SHP77 (cell line): Measurements from ENCODE around the gene MFSD8.
"Not testable (repeated sequence)": the region's sequence is repeated elsewhere in the genome, so short reads cannot be mapped to it uniquely, and the experiment has no call there.

Source experiments
- DNase-seq, 2 experiments: peaks; one replicate each; lab custom pipeline; 2025; lab: John Stamatoyannopoulos, UW

The MFSD8 gene

DNA sequence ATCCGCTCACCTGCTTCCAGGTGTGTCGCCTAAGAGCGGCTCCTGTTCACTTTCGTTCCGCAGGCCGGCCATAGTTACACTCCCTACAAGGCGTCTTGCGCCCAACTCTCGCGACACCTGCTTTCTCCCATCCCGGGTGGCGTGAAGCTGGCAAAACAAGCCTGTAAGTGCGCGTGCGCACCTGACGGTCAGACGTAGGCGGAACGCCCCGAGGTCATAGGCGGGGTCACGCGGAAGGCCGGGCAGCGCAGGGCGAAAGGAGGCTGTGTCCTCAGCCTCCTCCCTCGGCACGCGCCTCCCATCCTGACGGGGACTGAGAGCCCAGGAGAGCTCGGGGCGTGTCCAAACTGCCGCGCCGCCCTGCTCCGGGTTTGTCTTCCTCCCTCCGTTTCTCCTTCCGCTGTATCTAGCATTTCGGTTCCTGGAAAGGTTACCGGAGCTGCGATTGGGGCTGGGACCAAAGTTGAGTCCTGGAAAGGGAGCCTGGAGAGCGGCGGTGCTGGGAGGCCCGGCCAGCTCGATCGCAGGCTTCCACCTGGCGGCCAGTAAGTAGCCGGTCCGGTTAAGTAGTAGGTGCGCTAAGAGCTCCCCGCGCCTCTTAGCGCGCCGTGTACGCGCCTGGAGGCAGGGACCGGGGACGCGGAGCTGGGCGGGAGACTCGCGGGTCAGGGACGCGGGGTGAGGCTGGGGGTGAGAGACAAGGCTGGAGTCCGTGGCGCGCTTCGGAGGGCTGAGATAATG, at the start of gene MFSD8, which contains the start of gene ABHD18:
Gene MFSD8, minus strand, starts transcription at position 112 of the 741 bp plus-strand sequence. Its CDS starts 40 bp downstream, at position 72.
Gene ABHD18, plus strand, starts transcription at position 345 of the 741 bp plus-strand sequence. CDS start 17,550 bp downstream, outside the sequence.
- peak; percentile 91 to 94 for DNase-seq

DNA sequence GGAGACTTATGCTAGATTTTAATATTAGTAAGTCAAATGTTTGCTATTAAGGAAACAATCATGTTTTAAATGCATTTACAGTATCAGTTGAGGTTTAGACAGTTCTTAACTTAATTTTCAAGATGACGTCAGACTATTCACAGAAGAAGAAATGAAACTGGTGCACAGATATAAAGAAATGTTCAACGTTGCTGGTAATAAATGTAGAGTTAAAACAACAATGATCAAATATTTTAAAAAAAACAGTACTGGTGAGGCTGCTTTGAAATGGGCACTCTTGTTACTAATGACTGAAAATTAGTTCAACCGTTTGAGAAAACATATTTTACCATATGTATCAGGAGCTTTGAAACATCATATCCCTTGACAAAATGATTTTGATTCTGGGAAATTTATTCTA, 44.5 kb upstream of the MFSD8 start:
- DNase-seq = no peak

GRCh38 chr4:128006592-128006991, 41.6 kb upstream of the MFSD8 start:
- DNase-seq = no peak

DNA sequence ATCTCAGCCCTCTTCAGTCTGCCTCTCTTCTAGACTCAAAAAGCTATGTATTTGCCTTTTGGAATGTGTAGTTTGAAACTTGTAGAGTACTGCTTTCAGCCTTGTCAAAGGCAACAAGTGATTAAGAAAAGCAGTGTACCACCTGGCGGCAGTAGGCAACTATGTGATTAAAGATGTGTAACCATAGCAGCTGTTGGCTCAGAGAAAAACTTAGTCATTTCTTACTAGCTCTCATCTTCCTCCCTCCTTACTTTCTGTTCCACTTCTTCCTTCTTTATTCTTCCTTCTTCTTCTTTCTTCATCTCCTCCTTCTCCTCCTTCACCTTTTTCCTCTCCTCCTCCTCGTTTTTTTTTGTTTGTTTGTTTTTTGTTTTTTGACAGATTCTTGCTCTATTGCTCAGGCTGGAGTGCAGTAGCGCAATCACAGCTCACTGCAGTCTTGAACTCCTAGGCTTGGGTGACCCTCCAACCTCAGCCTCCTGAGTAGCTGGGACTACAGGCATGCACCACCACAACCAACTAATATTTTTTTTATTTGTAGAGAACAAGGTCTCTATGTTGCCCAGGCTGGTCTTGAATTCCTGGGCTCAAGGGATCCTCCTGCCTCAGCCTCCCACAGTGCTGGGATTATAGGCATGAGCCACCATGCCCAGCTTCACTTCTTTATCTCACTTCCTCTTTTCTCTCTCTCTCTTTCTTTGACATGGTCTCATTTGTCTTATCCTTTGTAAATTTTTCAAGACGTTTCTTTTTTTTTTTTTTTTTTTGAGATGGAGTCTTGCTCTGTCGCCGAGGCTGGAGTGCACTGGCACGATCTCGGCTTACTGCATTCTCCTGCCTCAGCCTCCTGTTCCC, 32.8 kb upstream of the MFSD8 start:
- DNase-seq = no peak

DNA sequence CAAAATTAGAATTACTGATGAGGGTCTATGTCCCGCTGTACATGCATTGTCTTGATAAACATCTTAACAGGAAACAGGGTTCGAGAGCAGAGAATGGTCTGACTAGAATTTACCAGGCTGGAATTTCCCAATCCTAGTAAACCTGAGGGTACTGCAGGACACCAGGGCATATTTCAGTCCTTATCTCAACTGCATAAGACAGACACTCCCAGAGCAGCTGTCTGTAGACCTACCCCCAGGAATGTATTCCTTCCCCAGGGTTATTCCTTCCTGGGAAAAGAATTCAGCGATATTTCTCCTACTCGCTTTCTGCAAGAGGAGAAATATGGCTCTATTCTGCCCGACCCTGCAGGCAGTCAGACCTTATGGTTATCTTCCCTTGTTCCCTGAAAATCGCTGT, 31.5 kb upstream of the MFSD8 start:
- not testable (repeated sequence) for DNase-seq

DNA sequence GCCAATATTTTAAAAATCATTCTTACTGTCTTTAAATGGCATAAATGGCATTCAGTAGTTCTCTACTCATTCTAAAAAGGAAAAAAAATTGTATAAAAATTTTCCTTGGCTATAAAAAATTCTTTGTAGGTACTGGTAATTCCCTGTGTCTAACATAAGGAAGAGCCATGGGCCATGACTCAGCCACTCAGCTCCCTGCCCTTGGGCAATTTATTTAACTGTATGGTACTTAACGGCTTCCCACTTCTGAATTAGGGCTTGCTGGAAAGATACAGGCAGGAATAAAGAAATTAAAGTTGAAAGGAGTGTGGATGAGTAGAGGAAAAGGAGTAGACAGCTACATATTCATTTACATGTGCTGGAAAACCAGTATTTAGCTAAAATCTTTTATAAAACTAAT, 30.8 kb upstream of the MFSD8 start:
- DNase-seq = no peak

DNA sequence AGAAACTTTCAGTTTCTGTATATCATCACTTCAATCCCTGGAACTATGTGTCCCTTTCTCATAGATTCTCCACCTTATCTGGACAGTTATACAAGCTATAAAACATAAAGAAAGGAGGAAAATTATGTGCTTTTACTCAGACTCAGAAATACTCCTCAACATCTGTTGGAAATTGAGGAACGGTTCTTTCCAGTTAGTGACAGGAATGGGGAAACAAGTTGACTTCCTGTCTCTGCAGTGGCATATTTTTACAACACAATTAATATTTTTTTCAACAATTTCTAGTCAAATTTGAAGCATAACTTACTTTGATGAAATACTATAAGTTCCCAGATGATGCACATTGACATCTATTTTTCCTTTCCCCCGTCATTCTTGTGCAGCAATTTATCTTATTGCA, 28.2 kb upstream of the MFSD8 start:
- no peak for DNase-seq

DNA sequence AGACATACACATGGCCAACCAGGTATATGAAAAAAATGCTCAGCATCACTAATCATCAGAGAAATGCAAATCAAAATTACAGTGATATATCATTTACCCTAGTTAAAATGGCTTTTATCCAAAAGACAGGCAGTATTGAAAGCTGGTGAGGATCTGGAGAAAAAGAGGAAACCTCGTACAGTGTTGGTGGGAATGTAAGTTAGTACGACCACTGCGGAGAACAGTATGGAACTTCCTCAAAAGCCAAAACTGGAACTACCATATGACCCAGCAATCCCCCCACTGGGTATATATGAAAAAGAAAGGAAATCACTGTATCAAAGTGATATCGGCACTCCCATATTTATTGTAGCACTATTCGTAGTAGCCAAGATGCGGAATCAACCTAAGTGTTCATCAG, 23.7 kb upstream of the MFSD8 start:
- no peak for DNase-seq

GRCh38 chr4:127985989-127986388, 21.0 kb upstream of the MFSD8 start:
- no peak for DNase-seq

DNA sequence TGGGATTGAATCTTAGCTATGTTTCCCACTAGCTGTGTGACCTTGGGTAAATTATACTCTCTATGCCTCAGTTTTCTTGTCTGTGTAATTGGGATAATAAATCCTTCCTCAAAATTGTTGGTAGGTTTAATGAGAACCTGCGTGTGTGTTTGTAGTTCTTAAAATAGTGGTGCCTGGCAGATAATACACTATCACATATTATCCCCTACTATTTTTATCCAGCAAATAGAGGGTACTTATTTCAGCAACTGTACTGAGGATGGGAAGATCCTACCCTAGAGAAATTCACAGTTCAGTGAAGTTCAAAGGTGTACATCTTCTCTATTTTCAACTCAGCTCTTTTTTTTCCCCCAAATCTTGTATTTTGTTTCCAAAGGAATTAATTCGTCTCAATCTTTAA, 17.5 kb upstream of the MFSD8 start:
- no peak for DNase-seq

DNA sequence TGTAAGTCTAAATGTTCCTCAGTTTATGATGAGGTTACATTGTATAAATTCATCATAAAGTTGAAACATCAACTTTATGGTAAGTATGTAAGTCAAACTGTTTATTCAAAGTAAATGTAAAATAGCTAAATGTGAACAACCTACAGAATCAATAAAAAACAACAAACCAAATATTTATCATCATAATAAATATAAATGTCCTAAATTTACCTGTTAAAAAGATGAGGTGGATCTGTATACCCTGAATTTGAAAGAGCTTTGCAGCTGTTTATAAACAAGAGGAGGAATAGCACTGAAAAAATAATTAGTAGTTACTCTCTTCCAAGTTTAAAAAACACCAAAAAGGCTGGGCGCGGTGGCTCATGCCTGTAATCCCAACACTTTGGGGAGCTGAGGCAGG, 14.0 kb upstream of the MFSD8 start:
- DNase-seq = no peak

GRCh38 chr4:127975121-127975770, 10.3 kb upstream of the MFSD8 start:
- DNase-seq = no peak

- DNase-seq = not testable (repeated sequence)
Observed at GRCh38 chr4:127970925-127971324, 6.0 kb upstream of the MFSD8 start.

DNA sequence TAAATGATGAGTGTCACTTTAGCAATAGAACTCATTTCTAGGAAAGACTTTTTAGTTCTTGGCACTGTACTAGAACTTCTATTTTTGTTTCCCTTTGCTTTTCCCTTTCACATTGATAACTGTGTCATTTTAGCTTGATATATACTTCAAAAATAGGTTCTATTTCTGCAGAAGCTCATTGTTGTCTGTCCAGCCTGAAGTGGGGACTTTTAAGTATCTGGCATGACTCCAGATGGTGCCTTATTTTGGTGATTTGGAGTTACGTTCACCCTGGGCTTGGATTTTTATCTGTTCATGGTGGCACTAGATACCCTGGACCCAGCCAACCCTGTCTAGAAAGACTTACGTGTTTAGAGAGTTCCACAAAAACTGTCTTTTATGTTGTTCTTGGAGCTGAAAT, 3.6 kb upstream of the MFSD8 start:
- no peak for DNase-seq

GRCh38 chr4:127967141-127967775, 2.3 kb upstream of the MFSD8 start:
- peak in 1 of 2 experiments; percentile 2 for DNase-seq

GRCh38 chr4:127965803-127966175, 816 bp upstream of the MFSD8 start:
- DNase-seq = peak; percentile 15 to 50

DNA sequence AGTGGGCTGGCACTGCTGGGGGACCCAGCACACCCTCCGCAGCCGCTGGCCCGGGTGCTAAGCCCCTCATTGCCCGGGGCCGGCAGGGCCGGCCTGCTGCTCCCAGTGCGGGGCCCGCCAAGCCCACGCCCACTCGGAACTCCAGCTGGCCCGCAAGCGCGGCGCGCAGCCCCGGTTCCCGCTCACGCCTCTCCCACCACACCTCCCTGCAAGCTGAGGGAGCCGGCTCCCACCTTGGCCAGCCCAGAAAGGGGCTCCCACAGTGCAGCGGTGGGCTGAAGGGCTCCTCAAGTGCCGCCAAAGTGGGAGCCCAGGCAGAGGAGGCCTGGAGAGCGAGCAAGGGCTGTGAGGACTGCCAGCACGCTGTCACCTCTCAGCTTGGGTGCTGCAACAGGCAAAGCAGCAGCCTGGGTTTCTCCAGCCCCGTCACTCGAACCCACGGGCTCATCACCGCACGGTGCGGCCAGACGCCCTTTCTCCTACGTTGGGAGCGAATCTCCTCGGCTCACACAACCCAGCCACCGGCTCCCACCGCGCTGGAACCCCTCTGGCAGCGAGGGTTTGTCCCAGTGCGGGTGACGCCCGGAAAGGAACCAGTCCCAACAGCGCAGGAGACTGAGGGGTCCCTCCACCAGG, 429 bp downstream of the MFSD8 start:
- not testable (repeated sequence) for DNase-seq

DNA sequence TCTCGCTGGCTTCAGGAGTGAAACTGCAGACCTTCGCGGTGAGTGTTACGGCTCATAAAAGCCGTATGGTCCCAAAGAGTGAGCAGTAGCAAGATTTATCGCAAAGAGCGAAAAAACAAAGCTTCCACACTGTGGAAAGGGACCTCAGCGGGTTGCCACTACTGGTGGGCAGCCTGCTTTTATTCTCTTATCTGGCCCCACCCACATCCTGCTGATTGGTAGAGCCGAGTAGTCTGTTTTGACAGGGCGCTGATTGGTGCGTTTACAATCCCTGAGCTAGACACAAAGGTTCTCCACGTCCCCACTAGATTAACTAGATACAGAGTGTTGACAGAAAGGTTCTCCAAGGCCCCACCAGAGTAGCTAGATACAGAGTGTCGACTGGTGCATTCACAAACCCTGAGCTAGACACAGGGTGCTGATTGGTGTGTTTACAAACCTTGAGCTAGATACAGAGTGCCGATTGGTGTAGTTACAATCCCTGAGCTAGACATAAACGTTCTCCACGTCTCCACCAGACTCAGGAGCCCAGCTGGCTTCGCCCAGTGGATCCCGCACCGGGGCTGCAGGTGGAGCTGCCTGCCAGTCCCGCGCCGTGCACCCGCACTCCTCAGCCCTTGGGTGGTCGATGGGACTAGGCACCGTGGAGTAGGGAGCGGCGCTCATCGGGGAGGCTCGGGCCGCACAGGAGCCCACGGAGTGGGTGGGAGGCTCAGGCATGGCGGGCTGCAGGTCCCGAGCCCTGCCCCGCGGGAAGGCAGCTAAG, 1.2 kb downstream of the MFSD8 start:
- DNase-seq = not testable (repeated sequence)

DNA sequence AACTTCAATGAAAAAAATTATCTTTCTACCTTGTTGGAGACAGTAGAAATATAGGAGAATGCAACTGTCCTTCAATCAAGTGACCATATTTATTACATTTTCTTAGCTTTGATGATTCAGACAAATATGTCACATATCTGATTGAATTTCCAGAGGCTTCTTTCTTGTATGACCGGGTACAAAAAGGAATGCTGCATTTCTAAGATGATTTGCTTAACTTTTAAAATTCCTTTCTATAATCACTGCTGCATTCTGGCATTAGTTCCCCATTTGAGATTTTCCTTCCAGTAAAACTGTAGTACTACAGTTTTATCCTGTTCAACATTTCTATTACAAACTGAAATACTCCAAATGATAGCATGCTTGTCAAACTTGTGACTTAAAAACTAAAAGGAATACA, 5.2 kb downstream of the MFSD8 start:
- no peak for DNase-seq

- no peak for DNase-seq
Observed at GRCh38 chr4:127957105-127957504, 7.9 kb downstream of the MFSD8 start.

DNA sequence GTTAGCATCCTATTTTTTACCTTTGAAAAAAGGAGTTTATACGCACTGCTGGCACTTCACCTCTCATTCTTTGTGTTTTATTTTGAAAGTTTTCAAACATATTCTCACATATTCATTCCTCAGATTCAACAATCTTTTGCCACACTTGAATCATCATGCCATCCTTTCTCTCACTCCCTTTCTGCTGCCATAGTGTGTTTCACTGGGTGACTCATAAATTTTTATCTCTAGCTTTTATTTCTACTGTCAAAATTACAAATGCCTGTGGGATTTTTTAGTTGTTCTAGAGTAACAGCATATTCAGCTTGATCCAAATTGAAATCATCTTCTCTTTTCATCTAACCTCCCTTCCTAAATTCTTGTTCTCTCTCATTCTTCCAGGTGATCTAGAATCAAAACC, 28.0 kb downstream of the MFSD8 start:
- DNase-seq = no peak
